H1 (cell line): Measurements from ENCODE around the gene SLC2A13. TPM values are rescaled to one million over a fixed set of nuclear protein-coding genes. Genes with fewer than 3 reads are reported as not detected.

Experiments used
- CTCF ChIA-PET: fragments of 300-600 bp; sonication (Branson Sonifier 250); formaldehyde crosslinking; loops from one replicate; lab custom pipeline; 2021; ENCODE audit not compliant: partially characterized antibody; lab: Charles Lee
- POLR2A ChIA-PET: fragments of 300-600 bp; sonication (Branson Sonifier 250); formaldehyde crosslinking; loops from one replicate; lab custom pipeline; 2021; ENCODE audit warnings: inconsistent platforms; ENCODE audit not compliant: partially characterized antibody; lab: Charles Lee
- DNase-seq, 2 experiments: peaks; one replicate each; pipeline versions ENCODE4 v3.0.0 to v3.0.0-alpha.2; 2010 to 2022; ENCODE audit warnings: low spot score in 2 of 2, low read depth in 1 of 2, mixed read lengths in 1 of 2
- FAIRE-seq: peaks from 2 replicates; lab custom pipeline; 2011; peaks lifted over from hg19 to GRCh38; lab: Jason Lieb, UNC
- H2AFZ ChIP-seq: 2 replicates; pipeline ENCODE4 v1.8.1; 2012; ENCODE audit warnings: low read length, inconsistent platforms
- H2AK5ac ChIP-seq: 2 replicates; pipeline ENCODE4 v1.6.1; 2013; ENCODE audit warnings: low read depth, low read length
- H2BK120ac ChIP-seq: replicated peaks from 2 replicates; pipeline ENCODE3; 2013; ENCODE audit warnings: low read depth, low read length, inconsistent platforms
- H2BK12ac ChIP-seq: 2 replicates; pipeline ENCODE4 v1.6.1; 2013; ENCODE audit warnings: low read depth, low read length
- H2BK15ac ChIP-seq: 2 replicates; pipeline ENCODE4 v1.6.1; 2013; ENCODE audit warnings: low read length
- H2BK20ac ChIP-seq: 2 replicates; pipeline ENCODE4 v1.6.1; 2013; ENCODE audit warnings: low read length
- H2BK5ac ChIP-seq: 2 replicates; pipeline ENCODE4 v1.6.1; 2013; ENCODE audit warnings: low read depth, low read length
- H3K14ac ChIP-seq: 2 replicates; pipeline ENCODE4 v1.6.1; 2013; ENCODE audit warnings: inconsistent platforms; ENCODE audit not compliant: insufficient read length
- H3K18ac ChIP-seq: 2 replicates; pipeline ENCODE4 v1.6.1; 2013; ENCODE audit warnings: low read length; ENCODE audit errors: extremely low read depth
- H3K23ac ChIP-seq: 2 replicates; pipeline ENCODE4 v1.6.1; 2013; ENCODE audit warnings: inconsistent platforms; ENCODE audit not compliant: insufficient read length
- H3K23me2 ChIP-seq: 2 replicates; pipeline ENCODE4 v1.6.1; 2013; ENCODE audit warnings: low read depth, low read length
- H3K27ac ChIP-seq: 2 replicates; pipeline ENCODE4 v1.6.1; 2011; ENCODE audit warnings: low read depth, low read length, inconsistent platforms
- H3K27me3 ChIP-seq, 4 experiments: replicated peaks in 1 of 4; 1 replicate in 1 of 4; 2 replicates in 3 of 4; pipeline versions ENCODE4 v1.6.1 to v1.8.1; 2011 to 2013; ENCODE audit warnings: low read length in 3 of 4, mild to moderate bottlenecking in 3 of 4, inconsistent platforms in 2 of 4, mixed read lengths in 2 of 4, moderate library complexity in 1 of 4; ENCODE audit not compliant: control insufficient read depth in 3 of 4, insufficient read depth in 3 of 4; ENCODE audit errors: extremely low read depth in 1 of 4
- H3K36me3 ChIP-seq, 4 experiments: 2 replicates each; pipeline versions ENCODE4 v1.6.1 to v1.8.1; 2011 to 2013; ENCODE audit warnings: mild to moderate bottlenecking in 4 of 4, low read length in 3 of 4, moderate library complexity in 2 of 4, control low read depth in 1 of 4, inconsistent platforms in 1 of 4; ENCODE audit not compliant: insufficient read depth in 4 of 4, control insufficient read depth in 2 of 4
- H3K4ac ChIP-seq: replicated peaks from 2 replicates; pipeline ENCODE3; 2013; ENCODE audit warnings: low read length, low read depth, mixed read lengths, inconsistent platforms; ENCODE audit not compliant: insufficient read length
- H3K4me1 ChIP-seq, 4 experiments: replicated peaks in 1 of 4; 1 replicate in 1 of 4; 2 replicates in 3 of 4; pipeline versions ENCODE4 v1.6.1 to v1.8.1; 2011 to 2013; ENCODE audit warnings: low read length in 3 of 4, inconsistent platforms in 2 of 4, mixed read lengths in 1 of 4; ENCODE audit not compliant: insufficient read depth in 4 of 4, control insufficient read depth in 3 of 4
- H3K4me2 ChIP-seq, 2 experiments: 2 replicates each; pipeline versions ENCODE4 v1.6.1 to v1.8.1; 2011 to 2013; ENCODE audit warnings: low read depth in 2 of 2, low read length in 2 of 2, control low read depth in 1 of 2, inconsistent platforms in 1 of 2, mild to moderate bottlenecking in 1 of 2; ENCODE audit not compliant: insufficient read depth in 1 of 2
- H3K4me3 ChIP-seq, 4 experiments: fragments of 200-600, 300-600 bp in 1 of 4; sonication (generic), shearing (Covaris generic), sonication (Bioruptor Twin) in 1 of 4; 2 replicates each; pipeline versions ENCODE4 v1.5.1 to v1.8.1; 2011 to 2016; ENCODE audit warnings: low read length in 4 of 4, low read depth in 3 of 4, control low read depth in 2 of 4, inconsistent platforms in 2 of 4, mild to moderate bottlenecking in 2 of 4, mixed read lengths in 1 of 4, moderate library complexity in 1 of 4; ENCODE audit not compliant: insufficient read depth in 2 of 4; ENCODE audit errors: extremely low read depth in 1 of 4
- H3K56ac ChIP-seq: replicated peaks from 2 replicates; pipeline ENCODE3; 2013; ENCODE audit warnings: low read depth, mild to moderate bottlenecking, mixed read lengths, low read length, inconsistent platforms; ENCODE audit not compliant: insufficient read length
- H3K79me1 ChIP-seq: 2 replicates; pipeline ENCODE4 v1.6.1; 2013; ENCODE audit warnings: low read depth, low read length, control low read depth
- H3K79me2 ChIP-seq, 2 experiments: 2 replicates each; pipeline versions ENCODE4 v1.6.1 to v1.8.1; 2012 to 2013; ENCODE audit warnings: low read length in 2 of 2, mild to moderate bottlenecking in 2 of 2, inconsistent platforms in 1 of 2; ENCODE audit not compliant: insufficient read depth in 2 of 2, control insufficient read depth in 1 of 2
- H3K9ac ChIP-seq, 4 experiments: replicated peaks in 1 of 4; 1 replicate in 1 of 4; 2 replicates in 3 of 4; pipeline versions ENCODE4 v1.6.1 to v1.8.1; 2011 to 2013; ENCODE audit warnings: low read depth in 3 of 4, low read length in 3 of 4, control low read depth in 2 of 4, mild to moderate bottlenecking in 2 of 4, moderate library complexity in 2 of 4, inconsistent platforms in 1 of 4; ENCODE audit errors: extremely low read depth in 1 of 4
- H3K9me3 ChIP-seq, 2 experiments: 2 replicates each; pipeline versions ENCODE4 v1.6.1 to v1.8.1; 2012 to 2013; ENCODE audit warnings: mild to moderate bottlenecking in 2 of 2, moderate library complexity in 2 of 2, control low read depth in 1 of 2, inconsistent platforms in 1 of 2, low read depth in 1 of 2, low read length in 1 of 2, mixed read lengths in 1 of 2; ENCODE audit not compliant: insufficient read depth in 2 of 2
- H4K20me1 ChIP-seq, 2 experiments: replicated peaks in 1 of 2; 2 replicates each; pipeline versions ENCODE3 to v1.8.1; 2011 to 2013; ENCODE audit warnings: inconsistent platforms in 2 of 2, low read length in 2 of 2, mild to moderate bottlenecking in 1 of 2; ENCODE audit not compliant: insufficient read depth in 2 of 2, control insufficient read depth in 1 of 2
- H4K5ac ChIP-seq: 2 replicates; pipeline ENCODE4 v1.6.1; 2013; ENCODE audit warnings: low read length, low read depth, mixed read lengths, inconsistent platforms; ENCODE audit not compliant: insufficient read length
- H4K8ac ChIP-seq: 2 replicates; pipeline ENCODE4 v1.8.0; 2013; ENCODE audit warnings: mild to moderate bottlenecking, moderate library complexity, low read length, inconsistent platforms; ENCODE audit not compliant: insufficient read depth; ENCODE audit errors: extremely low read depth
- H4K91ac ChIP-seq: replicated peaks from 2 replicates; pipeline ENCODE3; 2013; ENCODE audit warnings: low read length, mixed read lengths, inconsistent platforms; ENCODE audit not compliant: insufficient read length
- HDAC2 ChIP-seq, 2 experiments: fragments of 300-600 bp in 1 of 2; sonication (generic) in 1 of 2; IDR thresholded peaks; 2 replicates each; pipeline ENCODE4 v1.6.1; 2011 to 2012; ENCODE audit warnings: low read depth in 2 of 2, low read length in 2 of 2, mild to moderate bottlenecking in 2 of 2, moderate library complexity in 2 of 2, borderline replicate concordance in 1 of 2, inconsistent platforms in 1 of 2
- MAX ChIP-seq: IDR thresholded peaks from 2 replicates; pipeline ENCODE4 v1.6.1; 2012; ENCODE audit warnings: inconsistent platforms
- NANOG ChIP-seq: IDR thresholded peaks from 2 replicates; pipeline ENCODE4 v1.6.1; 2011; ENCODE audit warnings: low read length, low read depth, mild to moderate bottlenecking, inconsistent platforms; ENCODE audit not compliant: insufficient read depth, poor library complexity, severe bottlenecking
- YY1 ChIP-seq: IDR thresholded peaks from 2 replicates; pipeline ENCODE4 v1.6.1; 2011; ENCODE audit warnings: low read depth, mild to moderate bottlenecking, low read length
- WGBS, 2 experiments: shearing (Covaris generic) in 1 of 2; methylation state at CpG; one replicate each; pipeline versions ENCODE4 v1.1.6 to v1.1.7; 2013 to 2015; ENCODE audit warnings: low lambda C conversion rate in 2 of 2, mixed read lengths in 2 of 2, inconsistent platforms in 1 of 2, low coverage in 1 of 2, missing lambda C conversion rate in 1 of 2; ENCODE audit not compliant: insufficient replicate concordance in 2 of 2, insufficient coverage in 1 of 2, insufficient read length in 1 of 2; ENCODE audit errors: extremely low coverage in 1 of 2, missing lambda C conversion rate in 1 of 2; 5-methylcytosine and 5-hydroxymethylcytosine counted together
- polyA plus RNA-seq, 7 experiments: library from polyadenylated mRNA; depleted of rRNA in 3 of 7; stranded (reverse) in 5 of 7; unstranded in 2 of 7; fragments of >200 nt in 5 of 7; fragments of 200-250 nt in 2 of 7; gene quantifications; 1 replicate in 5 of 7; 2 replicates in 1 of 7; 4 replicates in 1 of 7; pipeline versions ENCODE4 v1.2.1 to v1.2.3, GENCODE V29; 2011 to 2013; ENCODE audit warnings: missing spikeins in 2 of 7, mixed read lengths in 2 of 7
- total RNA-seq: library from RNA; stranded (reverse); fragmentation: NEBNext Ultra II Directional; extraction: Animal tissue kit (Norgen Biotek cat#: 25700); gene quantifications from 2 replicates; pipeline ENCODE4 v1.2.1, GENCODE V29; 2021

The SLC2A13 gene
- total and polyA plus RNA-seq, 2 of the 8 experiments (the other 6 are each of a cell fraction or from before 2014, with no cell fraction given), result 2.8 to 9.6 TPM

GRCh38 chr12:40105265-40105514, 691 bp downstream of the SLC2A13 start:
- H3K23ac ChIP-seq, result no peak overlapping the region
- H3K27ac ChIP-seq, result no peak overlapping the region
- no peak overlapping the region for H3K14ac ChIP-seq
- POLR2A ChIA-PET, result interaction anchor here (1.2 to 1.4 kb wide), 2 partner anchors 56 to 73 kb away, joined by 3 read pairs; no protein-coding TSS in a partner anchor
- no peak overlapping the region for H2BK15ac ChIP-seq
- H3K23me2 ChIP-seq, result peaks cover 14% of the 10 kb centered on the region
- no peak overlapping the region for H4K5ac ChIP-seq
- DNase-seq (no peak), FAIRE-seq (no peak)
- peak overlapping the region; percentile 76 to 77 for H3K4me2 ChIP-seq
- H2BK12ac ChIP-seq, result peak overlapping the region; percentile 60; the same call in 1 of the 2 replicates
- peak overlapping the region in 3 of 4 experiments; percentile 51 to 78 (median 63); a peak in 6 of 7 replicates for H3K9ac ChIP-seq
- H4K8ac ChIP-seq, result peak overlapping the region; percentile 72
- H3K27me3 ChIP-seq, result peaks cover 0 to 7% (median 6%) of the 10 kb centered on the region in 4 experiments; a peak in 6 of 7 replicates
- no peaks in the 10 kb centered on the region for H3K9me3 ChIP-seq
- no peak overlapping the region for H3K4ac ChIP-seq
- peaks cover 0 to 38% of the 10 kb centered on the region in 2 experiments; a peak in 3 of 4 replicates for H3K79me2 ChIP-seq
- peak overlapping the region; percentile 62 to 87 (median 77) for H3K4me3 ChIP-seq
- 1% methylated on average over 15 of the region's 26 CpGs; no CpG with 5 or more reads in 1 of the 2 experiments for WGBS, 2 experiments
- H2BK5ac ChIP-seq, result no peak overlapping the region
- no peak overlapping the region for H3K56ac ChIP-seq
- H3K36me3 ChIP-seq, result no peaks in the 10 kb centered on the region
- CTCF ChIA-PET, result interaction anchor here (1.0 to 4.9 kb wide), 5 partner anchors 51 to 340 kb away, joined by 3 to 20 read pairs (median 5); no protein-coding TSS in a partner anchor
- TF ChIP-seq NANOG (no peak), MAX (0 out of 2 replicates have a peak, but pooled peaks have one; percentile 13), YY1 (0 out of 2 replicates have a peak, but pooled peaks have one; percentile 5), HDAC2 (IDR thresholded peaks at IDR 0.05; ENCODE audit: borderline replicate concordance in 1 of 2, low read depth in 2 of 2, low read length in 2 of 2) (0 out of 4 replicates have a peak, but pooled peaks of 1 of the 2 experiments have one; percentile 13)
- H3K18ac ChIP-seq, result no peak overlapping the region
- H3K79me1 ChIP-seq, result peaks cover 6% of the 10 kb centered on the region
- peak overlapping the region; percentile 18; the same call in 1 of the 2 replicates for H2AFZ ChIP-seq
- H4K20me1 ChIP-seq, result peaks cover 3 to 6% of the 10 kb centered on the region in 2 experiments
- no peak overlapping the region for H2AK5ac ChIP-seq
- peaks cover 2 to 12% (median 4%) of the 10 kb centered on the region in 4 experiments for H3K4me1 ChIP-seq
- H2BK120ac ChIP-seq, result no peak overlapping the region
- no peak overlapping the region for H2BK20ac ChIP-seq
- no peak overlapping the region for H4K91ac ChIP-seq
